KG1 (cell line): ENCODE measurements around the gene TEX13A.
"Not testable (repeated sequence)": the region's sequence is repeated elsewhere in the genome, so short reads cannot be mapped to it uniquely, and the experiment has no call there.

Source experiments
- DNase-seq: peaks from one replicate; lab custom pipeline; 2025; lab: John Stamatoyannopoulos, UW

The TEX13A gene, protein sequence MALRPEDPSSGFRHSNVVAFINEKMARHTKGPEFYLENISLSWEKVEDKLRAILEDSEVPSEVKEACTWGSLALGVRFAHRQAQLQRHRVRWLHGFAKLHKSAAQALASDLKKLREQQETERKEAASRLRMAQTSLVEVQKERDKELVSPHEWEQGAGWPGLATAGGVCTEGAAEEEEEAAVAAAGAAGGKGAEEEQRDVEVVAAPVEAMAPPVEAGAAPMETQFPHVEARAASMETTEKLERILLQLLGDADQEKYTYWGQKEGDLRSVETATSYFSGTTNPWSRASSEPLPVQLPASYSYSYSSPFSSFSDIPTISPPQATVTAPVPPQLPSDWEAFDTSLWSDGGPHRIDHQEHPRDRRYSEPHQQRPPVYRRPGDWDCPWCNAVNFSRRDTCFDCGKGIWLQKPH

DNA sequence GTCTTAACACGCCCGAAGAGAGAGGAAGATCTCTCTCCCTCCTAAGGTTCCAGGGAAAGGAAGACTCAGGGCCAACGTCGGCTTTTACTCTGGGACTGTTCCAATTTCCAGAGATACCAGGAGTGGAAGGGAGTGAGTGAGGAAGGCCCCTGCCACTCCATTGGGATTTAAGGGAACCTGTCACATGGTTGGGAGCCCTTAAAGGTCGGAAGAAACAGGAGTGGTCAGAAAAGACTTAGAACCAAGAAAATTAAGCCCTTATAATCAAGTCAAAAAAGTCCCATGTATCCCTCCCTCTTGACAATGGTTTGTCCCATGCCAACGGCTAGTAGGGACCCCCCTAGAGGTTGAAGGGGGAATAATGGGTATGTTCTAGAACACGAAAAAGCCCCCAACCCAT, at the start of gene TEX13A:
Gene TEX13A, minus strand, starts transcription at position 59 of the 400 bp plus-strand sequence. CDS start 297 bp downstream, outside the sequence.
- no peak for DNase-seq

DNA sequence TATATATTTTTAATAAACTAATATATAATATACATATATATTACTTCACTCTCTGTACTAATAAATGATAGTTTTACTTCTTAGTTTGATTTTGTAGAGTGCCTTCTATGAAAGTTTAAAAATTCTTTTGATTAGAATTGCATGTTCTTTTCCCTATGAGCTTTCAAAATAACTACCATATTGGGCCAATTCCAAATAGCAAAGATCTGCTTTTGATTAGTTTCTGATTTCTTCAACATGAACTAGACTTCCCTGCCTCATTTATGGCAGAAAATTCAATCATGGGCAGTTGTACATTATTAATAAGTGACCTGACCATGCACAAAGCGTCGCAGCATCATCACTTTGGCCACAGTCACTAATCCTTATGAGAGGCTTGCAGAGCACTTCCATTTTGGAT, 48.9 kb upstream of the TEX13A start:
- DNase-seq: no peak

DNA sequence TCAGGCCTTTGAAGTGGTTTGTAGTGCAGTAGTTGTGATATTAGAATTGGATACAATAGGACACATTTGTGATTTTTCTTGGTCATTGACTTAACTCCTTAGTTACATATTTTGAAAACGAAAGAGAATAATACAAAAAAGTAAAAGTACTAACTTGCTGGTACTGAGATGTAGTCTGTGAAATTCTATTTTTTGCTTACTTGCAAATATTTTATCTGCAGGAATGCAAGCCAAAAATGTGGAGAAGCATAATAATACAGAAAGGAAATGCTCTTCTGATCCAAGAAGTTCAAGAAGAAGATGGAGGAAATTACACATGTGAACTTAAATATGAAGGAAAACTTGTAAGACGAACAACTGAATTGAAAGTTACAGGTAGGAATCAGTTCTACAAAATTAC, 46.7 kb upstream of the TEX13A start:
- no peak for DNase-seq

DNA sequence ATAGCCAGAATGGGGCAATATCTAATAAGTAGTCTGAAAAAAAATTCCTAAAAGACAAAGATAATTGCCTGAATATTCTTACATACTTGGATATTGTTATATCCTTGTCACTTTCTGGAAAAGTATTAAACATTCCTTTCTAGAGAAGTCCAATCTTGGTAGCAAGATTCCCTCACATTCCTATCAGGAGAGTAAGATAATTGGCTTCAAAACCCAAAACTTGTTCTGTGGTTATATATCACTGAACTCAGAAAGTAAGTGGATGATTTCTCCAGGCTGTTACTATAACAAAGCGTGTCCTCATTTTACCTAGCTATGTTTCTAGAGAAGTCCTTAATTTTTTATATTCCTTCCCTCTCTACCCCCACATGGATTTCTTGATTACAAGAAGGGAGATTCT, 46.0 kb upstream of the TEX13A start:
- DNase-seq: no peak

GRCh38 chrX:105265093-105265492, 44.6 kb upstream of the TEX13A start:
- no peak for DNase-seq

- no peak for DNase-seq
Observed at GRCh38 chrX:105263801-105264200, 43.3 kb upstream of the TEX13A start.

DNA sequence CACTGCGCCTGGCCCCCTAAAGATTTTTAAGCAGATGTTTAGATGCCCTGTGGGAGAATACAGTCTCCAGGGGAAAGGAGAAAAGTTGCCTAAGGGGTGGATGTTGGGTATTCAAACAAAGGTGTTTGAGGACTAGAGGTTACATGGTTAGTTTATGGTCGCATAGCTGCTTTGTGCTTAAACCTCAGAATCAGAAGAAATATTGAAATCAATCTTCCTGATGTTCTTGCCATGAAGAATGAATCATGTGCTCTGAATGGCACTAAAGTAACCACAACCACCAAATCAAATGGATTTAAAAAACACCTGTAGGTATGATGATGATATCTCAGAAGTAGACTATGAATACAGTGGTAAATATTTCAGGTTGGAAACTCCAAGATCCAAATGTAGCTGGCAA, 42.7 kb upstream of the TEX13A start:
- DNase-seq: no peak

GRCh38 chrX:105260291-105261043, 40.0 kb upstream of the TEX13A start:
- DNase-seq: no peak

DNA sequence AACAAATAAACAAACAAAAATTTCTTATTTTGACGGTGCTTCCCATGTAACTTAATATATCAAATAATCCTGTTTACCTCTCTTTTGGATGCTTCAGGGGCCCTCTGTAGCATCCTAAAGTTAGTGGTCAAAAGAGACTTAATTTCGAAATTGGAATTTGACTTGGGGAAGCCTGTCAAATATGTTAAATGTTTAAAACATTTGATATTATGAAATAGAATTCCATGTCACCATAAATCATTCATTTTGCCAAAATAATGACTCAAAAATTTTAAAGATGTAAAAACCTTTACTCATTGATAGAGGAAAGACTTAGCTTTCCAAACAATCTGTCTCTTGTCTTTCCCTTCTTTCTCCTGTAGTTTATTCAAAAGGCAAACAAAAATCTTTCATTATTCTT, 20.6 kb upstream of the TEX13A start:
- no peak for DNase-seq

DNA sequence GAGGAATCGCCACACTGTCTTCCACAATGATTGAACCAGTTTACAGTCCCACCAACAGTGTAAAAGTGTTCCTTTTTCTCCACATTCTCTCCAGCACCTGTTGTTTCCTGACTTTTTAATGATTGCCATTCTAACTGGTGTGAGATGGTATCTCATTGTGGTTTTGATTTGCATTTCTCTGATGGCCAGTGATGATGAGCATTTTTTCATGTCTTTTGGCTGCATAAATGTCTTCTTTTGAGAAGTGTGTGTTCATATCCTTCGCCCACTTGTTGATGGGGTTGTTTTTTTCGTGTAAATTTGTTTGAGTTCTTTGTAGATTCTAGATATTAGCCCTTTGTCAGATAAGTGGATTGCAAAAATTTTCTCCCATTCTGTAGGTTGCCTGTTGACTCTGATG, 16.9 kb upstream of the TEX13A start:
- not testable (repeated sequence) for DNase-seq

- no peak for DNase-seq
Observed at GRCh38 chrX:105229146-105229545, 8.7 kb upstream of the TEX13A start.

DNA sequence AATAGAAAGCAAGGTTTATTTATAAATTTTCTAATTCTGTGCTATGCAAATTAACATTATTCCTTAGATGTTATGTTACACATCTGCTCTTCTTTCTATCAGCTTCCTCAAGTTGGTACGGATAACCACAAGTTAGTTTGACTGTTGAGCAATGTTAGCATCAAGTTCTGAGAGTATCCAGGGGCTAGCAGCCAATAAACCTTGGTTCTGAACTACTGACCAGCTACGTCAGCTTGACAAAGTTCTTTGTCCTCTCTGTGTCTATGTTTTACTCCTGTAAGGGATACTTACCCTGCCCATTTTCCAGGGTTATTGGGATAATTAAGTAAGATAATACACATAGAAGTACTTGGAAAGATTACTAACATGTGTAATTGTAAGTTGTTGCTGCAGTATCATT, 8.1 kb upstream of the TEX13A start:
- DNase-seq: no peak

- no peak for DNase-seq
Observed at GRCh38 chrX:105226499-105226898, 6.0 kb upstream of the TEX13A start.

- DNase-seq: no peak
Observed at GRCh38 chrX:105221374-105221773, 880 bp upstream of the TEX13A start.

DNA sequence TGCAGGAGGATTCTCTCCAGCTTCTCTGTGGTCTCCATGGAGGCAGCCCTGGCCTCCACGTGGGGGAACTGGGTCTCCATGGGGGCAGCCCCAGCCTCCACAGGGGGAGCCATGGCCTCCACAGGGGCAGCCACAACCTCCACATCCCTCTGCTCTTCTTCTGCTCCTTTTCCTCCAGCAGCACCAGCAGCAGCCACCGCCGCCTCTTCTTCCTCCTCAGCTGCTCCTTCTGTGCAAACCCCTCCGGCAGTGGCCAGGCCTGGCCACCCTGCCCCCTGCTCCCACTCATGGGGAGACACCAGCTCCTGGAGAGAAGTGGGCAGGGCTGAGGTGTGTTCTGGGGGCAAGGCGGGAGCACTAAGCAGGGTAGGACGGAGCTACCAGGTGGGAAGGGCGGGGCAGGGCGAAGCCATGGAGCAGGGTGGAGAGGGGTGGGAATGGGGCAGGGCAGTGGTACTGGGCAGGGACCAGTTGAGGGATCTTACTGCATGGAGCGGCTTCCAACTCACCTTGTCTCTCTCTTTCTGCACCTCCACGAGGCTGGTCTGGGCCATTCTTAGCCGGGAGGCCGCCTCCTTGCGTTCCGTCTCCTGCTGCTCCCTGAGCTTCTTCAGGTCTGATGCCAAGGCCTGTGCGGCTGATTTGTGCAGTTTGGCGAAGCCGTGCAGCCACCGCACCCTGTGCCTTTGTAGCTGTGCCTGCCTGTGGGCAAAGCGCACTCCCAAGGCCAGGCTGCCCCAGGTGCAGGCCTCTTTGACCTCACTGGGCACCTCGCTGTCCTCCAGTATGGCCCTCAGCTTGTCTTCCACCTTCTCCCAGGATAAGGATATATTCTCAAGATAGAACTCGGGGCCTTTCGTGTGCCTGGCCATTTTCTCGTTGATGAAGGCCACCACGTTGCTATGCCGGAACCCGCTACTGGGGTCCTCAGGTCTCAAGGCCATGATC, 766 bp downstream of the TEX13A start:
- no peak for DNase-seq

DNA sequence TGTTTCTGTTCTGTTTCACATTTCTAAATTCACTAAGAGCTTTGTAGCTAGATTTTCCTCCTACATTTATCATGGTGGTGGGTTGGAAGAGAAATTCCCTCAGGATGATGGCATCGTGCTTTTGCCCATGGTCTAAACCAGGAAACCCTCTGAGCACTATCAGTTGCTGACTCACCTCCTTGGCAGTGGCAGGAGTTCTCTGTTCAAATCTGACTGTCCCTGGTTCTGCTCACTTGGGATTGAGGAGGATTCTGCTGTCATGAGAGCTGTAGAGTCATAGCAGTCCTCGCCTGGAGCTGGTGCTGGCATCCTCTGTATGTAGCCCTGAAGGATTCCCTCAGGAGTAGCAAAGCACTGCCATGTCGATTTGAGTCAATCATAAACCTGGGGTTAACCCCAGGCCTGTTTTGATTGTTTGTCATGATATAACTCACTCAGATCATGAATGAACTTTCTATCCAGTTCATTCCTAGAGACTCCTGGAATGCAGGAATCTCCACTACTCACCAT, 9.4 kb downstream of the TEX13A start:
- no peak for DNase-seq

- no peak for DNase-seq
Observed at GRCh38 chrX:105210258-105210657, 10.2 kb downstream of the TEX13A start.

GRCh38 chrX:105209406-105209805, 11.1 kb downstream of the TEX13A start:
- DNase-seq: no peak

GRCh38 chrX:105191878-105192277, 28.6 kb downstream of the TEX13A start:
- DNase-seq: no peak

DNA sequence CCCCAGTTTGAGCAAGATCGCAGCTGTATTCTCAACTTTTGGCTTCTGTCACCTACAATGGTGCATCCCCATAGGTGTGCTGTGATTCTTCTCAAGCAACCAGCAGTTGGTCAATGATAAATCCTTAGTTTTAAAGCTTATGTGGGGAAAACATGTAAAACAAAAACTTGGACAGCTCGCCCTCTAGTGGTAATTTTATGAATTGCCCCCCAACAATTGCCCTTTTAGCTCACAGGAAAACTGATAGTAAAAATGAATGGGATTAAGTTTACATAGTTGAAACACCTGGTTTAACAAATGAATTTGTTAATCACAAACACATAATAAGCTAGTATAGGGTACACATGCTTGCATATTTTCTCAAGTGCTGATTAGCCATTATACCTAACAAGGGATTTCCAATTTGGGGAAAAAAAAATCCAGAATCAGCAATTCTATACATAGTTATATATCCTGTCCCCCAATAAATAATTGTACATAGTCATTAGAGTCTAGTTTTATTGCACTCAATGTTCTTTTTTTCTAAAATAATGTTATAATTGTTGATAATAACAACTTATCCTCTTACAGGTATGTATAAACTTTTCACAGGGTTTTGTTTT, 30.1 kb downstream of the TEX13A start:
- DNase-seq: peak; percentile 0

DNA sequence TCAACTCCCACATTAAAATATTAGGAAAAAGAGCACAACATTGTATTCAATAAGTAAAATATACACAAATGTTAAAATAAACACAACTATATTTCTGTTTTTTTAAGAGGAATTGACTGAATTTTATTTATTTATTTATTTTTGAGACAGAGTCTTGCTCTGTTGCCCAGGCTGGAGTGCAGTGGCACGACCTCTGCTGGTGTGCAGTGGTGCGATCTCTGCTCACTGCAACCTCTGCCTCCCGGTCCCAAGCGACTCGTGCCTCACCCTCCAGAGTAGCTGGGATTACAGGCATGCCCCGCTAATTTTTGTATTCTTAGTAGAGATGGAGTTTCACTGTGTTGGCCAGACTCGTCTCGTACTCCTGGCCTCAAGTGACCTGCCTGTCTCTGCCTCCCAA, 31.4 kb downstream of the TEX13A start:
- DNase-seq: no peak

DNA sequence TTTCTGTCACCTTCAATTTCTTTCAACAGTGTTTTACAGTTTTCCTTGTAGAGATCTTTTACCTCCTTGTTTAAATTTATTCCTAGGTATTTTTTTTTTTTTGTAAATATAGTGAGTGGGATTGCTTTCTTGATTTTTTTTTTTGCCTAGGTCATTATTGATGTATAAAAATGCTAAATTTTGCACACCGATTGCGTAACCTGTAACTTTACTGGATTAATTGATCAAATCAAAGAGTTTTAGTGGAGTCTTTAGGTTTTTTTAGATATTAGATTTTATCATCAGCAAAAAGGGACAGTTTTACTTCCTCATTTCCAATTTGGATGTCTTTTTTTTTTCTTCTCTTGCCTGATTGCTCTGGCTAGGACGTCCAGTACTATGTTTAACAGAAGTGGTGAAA, 40.9 kb downstream of the TEX13A start:
- no peak for DNase-seq
